Stomach smooth muscle (tissue), 2 donors: ENCODE data around the gene PAMR1.
A peak's percentile ranks its signal among the peaks of the same experiment; 100 is the strongest.
"Not testable (repeated sequence)": the region's sequence is repeated elsewhere in the genome, so short reads cannot be mapped to it uniquely, and the experiment has no call there.

Experiments used
- H3K27ac ChIP-seq: one replicate; pipeline ENCODE4 v1.7.0; 2013; ENCODE audit warnings: mild to moderate bottlenecking, low read length, inconsistent platforms
- H3K27me3 ChIP-seq, 2 donors: one replicate each; pipeline ENCODE4 v1.7.0; 2013; ENCODE audit warnings: low read length in 2 of 2; ENCODE audit not compliant: insufficient read depth in 2 of 2, control insufficient read depth in 1 of 2
- H3K36me3 ChIP-seq, 2 donors: one replicate each; pipeline ENCODE4 v1.7.0; 2013; ENCODE audit warnings: low read length in 2 of 2; ENCODE audit not compliant: control insufficient read depth in 2 of 2, insufficient read depth in 2 of 2
- H3K4me1 ChIP-seq: one replicate; pipeline ENCODE4 v1.7.0; 2013; ENCODE audit warnings: low read length; ENCODE audit not compliant: control insufficient read depth, insufficient read depth
- H3K4me3 ChIP-seq, 2 donors: one replicate each; pipeline ENCODE4 v1.7.0; 2013; ENCODE audit warnings: low read length in 2 of 2
- H3K9ac ChIP-seq, 2 donors: one replicate each; pipeline ENCODE4 v1.7.0; 2013; ENCODE audit warnings: low read length in 2 of 2, mild to moderate bottlenecking in 1 of 2
- H3K9me3 ChIP-seq, 2 donors: one replicate each; pipeline ENCODE4 v1.7.0; 2013; ENCODE audit warnings: low read length in 2 of 2; ENCODE audit not compliant: control insufficient read depth in 2 of 2
- donor health status: healthy.
- donor health status: Pancreatic carcinoma.

The PAMR1 gene

GRCh38 chr11:35523331-35523768 lies 2.1 kb downstream of the PAMR1 start:
- Histone ChIP-seq H3K9me3 (no peaks in the 10 kb centered on the region), H3K27ac (peak overlapping the region; percentile 55), H3K4me1 (peaks cover 18% of the 10 kb centered on the region), H3K4me3 (peak overlapping the region in 1 of 2 donors; percentile 29), H3K27me3 (peaks cover 8 to 19% of the 10 kb centered on the region in 2 donors), H3K9ac (no peak overlapping the region), H3K36me3 (no peaks in the 10 kb centered on the region)

- not testable (repeated sequence) for H3K4me3 ChIP-seq, H3K27ac ChIP-seq, H3K36me3 ChIP-seq, H3K9ac ChIP-seq, H3K9me3 ChIP-seq
- Histone ChIP-seq H3K4me1 (peaks cover 18% of the 10 kb centered on the region), H3K27me3 (peaks cover 8 to 15% of the 10 kb centered on the region in 2 donors)
Observed at GRCh38 chr11:35522091-35522490, 3.3 kb downstream of the PAMR1 start.

GRCh38 chr11:35520376-35520775 lies 5.0 kb downstream of the PAMR1 start:
- Histone ChIP-seq H3K9me3 (no peaks in the 10 kb centered on the region), H3K27me3 (peaks cover 5 to 6% of the 10 kb centered on the region in 2 donors), H3K9ac (no peak overlapping the region), H3K27ac (peak overlapping the region; percentile 2), H3K36me3 (no peaks in the 10 kb centered on the region), H3K4me3 (no peak overlapping the region), H3K4me1 (peaks cover 11% of the 10 kb centered on the region)

- H3K9ac ChIP-seq, result no peak overlapping the region
- H3K36me3 ChIP-seq, result no peaks in the 10 kb centered on the region
- H3K27ac ChIP-seq, result no peak overlapping the region
- peaks cover 0 to 2% of the 10 kb centered on the region in 2 donors for H3K27me3 ChIP-seq
- no peaks in the 10 kb centered on the region for H3K9me3 ChIP-seq
- H3K4me3 ChIP-seq, result no peak overlapping the region
- peaks cover 12% of the 10 kb centered on the region for H3K4me1 ChIP-seq
Observed at GRCh38 chr11:35518766-35519165, 6.7 kb downstream of the PAMR1 start.

GRCh38 chr11:35517481-35517880 lies 7.9 kb downstream of the PAMR1 start:
- H3K9ac ChIP-seq, result no peak overlapping the region
- peaks cover 12% of the 10 kb centered on the region for H3K4me1 ChIP-seq
- H3K4me3 ChIP-seq, result no peak overlapping the region
- H3K27me3 ChIP-seq, result peaks cover 0 to 2% of the 10 kb centered on the region in 2 donors
- H3K27ac ChIP-seq, result no peak overlapping the region
- H3K9me3 ChIP-seq, result no peaks in the 10 kb centered on the region
- no peaks in the 10 kb centered on the region for H3K36me3 ChIP-seq

GRCh38 chr11:35516403-35516802 lies 9.0 kb downstream of the PAMR1 start:
- no peak overlapping the region for H3K9ac ChIP-seq
- no peaks in the 10 kb centered on the region for H3K9me3 ChIP-seq
- H3K4me3 ChIP-seq, result no peak overlapping the region
- H3K27ac ChIP-seq, result no peak overlapping the region
- peaks cover 0 to 2% of the 10 kb centered on the region in 2 donors for H3K27me3 ChIP-seq
- peaks cover 12% of the 10 kb centered on the region for H3K4me1 ChIP-seq
- H3K36me3 ChIP-seq, result no peaks in the 10 kb centered on the region

GRCh38 chr11:35515224-35515623 lies 10.2 kb downstream of the PAMR1 start:
- peaks cover 7% of the 10 kb centered on the region for H3K4me1 ChIP-seq
- no peak overlapping the region for H3K9ac ChIP-seq
- no peak overlapping the region for H3K4me3 ChIP-seq
- H3K36me3 ChIP-seq, result no peaks in the 10 kb centered on the region
- H3K9me3 ChIP-seq, result no peaks in the 10 kb centered on the region
- H3K27ac ChIP-seq, result no peak overlapping the region
- H3K27me3 ChIP-seq, result peaks cover 0 to 2% of the 10 kb centered on the region in 2 donors

DNA sequence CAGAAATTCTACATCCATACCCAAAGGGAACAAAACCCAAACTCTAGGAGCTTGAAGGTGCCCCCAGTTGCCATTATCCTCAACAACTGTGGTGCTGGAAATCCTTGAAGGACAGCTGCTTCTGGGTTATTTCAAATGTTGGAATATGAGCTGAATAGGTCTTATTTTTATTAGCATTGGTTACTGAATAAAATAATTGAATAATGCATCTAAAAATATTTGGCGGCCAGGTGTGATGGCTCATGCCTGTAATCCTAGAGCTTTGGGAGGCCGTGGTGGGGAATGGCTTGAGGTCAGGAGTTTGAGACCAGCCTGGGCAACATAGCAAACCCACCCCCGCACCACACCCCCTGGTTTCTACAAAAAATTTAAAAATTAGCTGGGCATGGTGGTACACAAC lies 10.9 kb downstream of the PAMR1 start:
- Histone ChIP-seq H3K9ac (no peak overlapping the region), H3K36me3 (no peaks in the 10 kb centered on the region), H3K27me3 (peaks cover 0 to 2% of the 10 kb centered on the region in 2 donors), H3K4me1 (peaks cover 7% of the 10 kb centered on the region), H3K27ac (no peak overlapping the region), H3K4me3 (no peak overlapping the region), H3K9me3 (no peaks in the 10 kb centered on the region)

- Histone ChIP-seq H3K36me3 (no peaks in the 10 kb centered on the region), H3K9me3 (no peaks in the 10 kb centered on the region), H3K27me3 (peaks cover 0 to 2% of the 10 kb centered on the region in 2 donors), H3K27ac (no peak overlapping the region), H3K9ac (no peak overlapping the region), H3K4me3 (no peak overlapping the region), H3K4me1 (peaks cover 7% of the 10 kb centered on the region)
Observed at GRCh38 chr11:35511666-35512065, 13.8 kb downstream of the PAMR1 start.

- Histone ChIP-seq H3K4me3 (no peak overlapping the region), H3K36me3 (no peaks in the 10 kb centered on the region), H3K4me1 (no peaks in the 10 kb centered on the region), H3K9me3 (no peaks in the 10 kb centered on the region), H3K9ac (no peak overlapping the region), H3K27ac (no peak overlapping the region), H3K27me3 (no peaks in the 10 kb centered on the region)
Observed at GRCh38 chr11:35507688-35508087, 17.7 kb downstream of the PAMR1 start.

DNA sequence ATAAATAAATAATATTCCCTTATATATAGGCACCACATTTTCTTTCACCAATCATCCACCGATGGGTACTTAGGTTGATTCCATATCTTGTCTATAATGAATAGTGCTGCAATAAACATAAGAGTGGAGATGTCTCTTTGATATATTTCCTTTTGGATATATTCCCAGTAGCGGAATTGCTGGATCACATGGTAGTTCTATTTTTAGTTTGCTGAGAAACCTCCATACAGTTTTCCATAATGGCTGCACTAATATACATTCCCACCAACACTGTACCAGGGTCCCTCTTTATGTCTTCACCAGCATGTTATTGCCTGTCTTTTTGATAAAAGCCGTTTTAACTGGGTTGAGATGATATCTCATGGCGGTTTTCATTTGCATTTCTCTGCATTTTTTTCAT lies 23.6 kb downstream of the PAMR1 start:
- Histone ChIP-seq H3K4me1 (no peaks in the 10 kb centered on the region), H3K9me3 (peaks cover 0 to 3% of the 10 kb centered on the region in 2 donors), H3K4me3 (no peak overlapping the region), H3K36me3 (no peaks in the 10 kb centered on the region), H3K27ac (no peak overlapping the region), H3K27me3 (no peaks in the 10 kb centered on the region), H3K9ac (no peak overlapping the region)
